Brain microvascular endothelial cell (primary cell): Measurements from ENCODE around the gene DGKG.

Source experiments
- DNase-seq: peaks from one replicate; pipeline ENCODE4 v3.0.0-alpha.2; 2020
- H3K27ac ChIP-seq: fragments of 250-450 bp; sonication (Bioruptor Pico); 2 replicates; pipeline ENCODE4 v1.5.1; 2020; ENCODE audit warnings: mild to moderate bottlenecking, moderate library complexity
- H3K27me3 ChIP-seq: fragments of 250-450 bp; sonication (Bioruptor Pico); replicated peaks from 2 replicates; pipeline ENCODE4 v1.5.1; 2020; ENCODE audit warnings: mild to moderate bottlenecking
- H3K36me3 ChIP-seq: fragments of 250-450 bp; sonication (Bioruptor Pico); replicated peaks from 2 replicates; pipeline ENCODE4 v1.5.1; 2020; ENCODE audit warnings: mild to moderate bottlenecking
- H3K4me3 ChIP-seq: 2 replicates; pipeline ENCODE4 v1.5.1; 2011; ENCODE audit warnings: low read depth, mild to moderate bottlenecking, control low read depth, low read length, moderate library complexity
- CTCF ChIP-seq: IDR thresholded peaks from 2 replicates; pipeline ENCODE4 v1.5.1; 2011; ENCODE audit warnings: low read depth, mild to moderate bottlenecking, moderate library complexity, low read length, control low read depth, inconsistent platforms; ENCODE audit errors: missing control alignments
- in situ Hi-C: cut with HindIII; loops from 2 replicates; pipeline ENCODE4 v1.10.0; 2017; ENCODE audit warnings: low sequenced_read_pairs, low pct_ligation_motif_present

The DGKG gene

GRCh38 chr3:186362988-186363387 lies 954 bp upstream of the DGKG start:
- no peak overlapping the region for H3K4me3 ChIP-seq
- TF ChIP-seq CTCF, result no peak
- no peak overlapping the region for H3K27ac ChIP-seq
- DNase-seq, result no peak
- H3K36me3 ChIP-seq, result no peaks in the 10 kb centered on the region
- H3K27me3 ChIP-seq, result peaks cover 20% of the 10 kb centered on the region
- in situ Hi-C loops, result no loop called here

GRCh38 chr3:186362537-186362842 lies 456 bp upstream of the DGKG start:
- Histone ChIP-seq H3K36me3 (no peaks in the 10 kb centered on the region), H3K27ac (no peak overlapping the region), H3K27me3 (peaks cover 20% of the 10 kb centered on the region), H3K4me3 (peak overlapping the region; percentile 47)
- no peak for TF ChIP-seq CTCF
- in situ Hi-C loops, result no loop called here
- no peak for DNase-seq

GRCh38 chr3:186361246-186361761 lies 730 bp downstream of the DGKG start:
- in situ Hi-C loops, result no loop called here
- no peak for TF ChIP-seq CTCF
- Histone ChIP-seq H3K27ac (no peak overlapping the region), H3K27me3 (peaks cover 20% of the 10 kb centered on the region), H3K36me3 (no peaks in the 10 kb centered on the region), H3K4me3 (peak overlapping the region; percentile 1)
- no peak for DNase-seq

GRCh38 chr3:186360779-186361178 lies 1.3 kb downstream of the DGKG start:
- no peaks in the 10 kb centered on the region for H3K36me3 ChIP-seq
- in situ Hi-C loops, result no loop called here
- H3K27me3 ChIP-seq, result peaks cover 20% of the 10 kb centered on the region
- DNase-seq, result no peak
- no peak overlapping the region for H3K27ac ChIP-seq
- no peak overlapping the region for H3K4me3 ChIP-seq
- no peak for TF ChIP-seq CTCF

- no peak overlapping the region for H3K4me3 ChIP-seq
- no peak overlapping the region for H3K27ac ChIP-seq
- TF ChIP-seq CTCF, result no peak
- DNase-seq, result no peak
- no peaks in the 10 kb centered on the region for H3K36me3 ChIP-seq
- peaks cover 18% of the 10 kb centered on the region for H3K27me3 ChIP-seq
- in situ Hi-C loops, result no loop called here
Observed at GRCh38 chr3:186359078-186359477, 3.0 kb downstream of the DGKG start.

GRCh38 chr3:186356152-186356551 lies 5.9 kb downstream of the DGKG start:
- no peak overlapping the region for H3K4me3 ChIP-seq
- no peaks in the 10 kb centered on the region for H3K36me3 ChIP-seq
- H3K27ac ChIP-seq, result no peak overlapping the region
- no peak for TF ChIP-seq CTCF
- in situ Hi-C loops, result no loop called here
- no peak for DNase-seq
- H3K27me3 ChIP-seq, result peaks cover 2% of the 10 kb centered on the region
